T-helper 1 cell treated with Interleukin-12 subunit alpha and Interleukin-12 subunit beta and Interleukin-4 antibody, amounts not matched to agents 30 μg/mL and 1 μg/mL, for 36 hours (primary cell): ENCODE measurements around the gene TMEM182.

ENCODE experiments used
- H3K27ac Mint-ChIP-seq: one replicate; pipeline ENCODE4 v1.8.0; 2021; ENCODE audit warnings: mild to moderate bottlenecking, mixed read lengths
- H3K27me3 Mint-ChIP-seq: one replicate; pipeline ENCODE4 v1.8.0; 2021; ENCODE audit warnings: low read depth, mixed read lengths
- H3K36me3 Mint-ChIP-seq: one replicate; pipeline ENCODE4 v1.8.0; 2021; ENCODE audit warnings: low read depth, mixed read lengths
- H3K4me1 Mint-ChIP-seq: one replicate; pipeline ENCODE4 v1.8.0; 2021; ENCODE audit warnings: low read depth, mixed read lengths
- H3K4me3 Mint-ChIP-seq: one replicate; pipeline ENCODE4 v1.8.0; 2021; ENCODE audit warnings: mild to moderate bottlenecking, moderate library complexity, mixed read lengths
- H3K9me3 Mint-ChIP-seq: one replicate; pipeline ENCODE4 v1.8.0; 2021; ENCODE audit warnings: mixed read lengths

TMEM182 gene

DNA sequence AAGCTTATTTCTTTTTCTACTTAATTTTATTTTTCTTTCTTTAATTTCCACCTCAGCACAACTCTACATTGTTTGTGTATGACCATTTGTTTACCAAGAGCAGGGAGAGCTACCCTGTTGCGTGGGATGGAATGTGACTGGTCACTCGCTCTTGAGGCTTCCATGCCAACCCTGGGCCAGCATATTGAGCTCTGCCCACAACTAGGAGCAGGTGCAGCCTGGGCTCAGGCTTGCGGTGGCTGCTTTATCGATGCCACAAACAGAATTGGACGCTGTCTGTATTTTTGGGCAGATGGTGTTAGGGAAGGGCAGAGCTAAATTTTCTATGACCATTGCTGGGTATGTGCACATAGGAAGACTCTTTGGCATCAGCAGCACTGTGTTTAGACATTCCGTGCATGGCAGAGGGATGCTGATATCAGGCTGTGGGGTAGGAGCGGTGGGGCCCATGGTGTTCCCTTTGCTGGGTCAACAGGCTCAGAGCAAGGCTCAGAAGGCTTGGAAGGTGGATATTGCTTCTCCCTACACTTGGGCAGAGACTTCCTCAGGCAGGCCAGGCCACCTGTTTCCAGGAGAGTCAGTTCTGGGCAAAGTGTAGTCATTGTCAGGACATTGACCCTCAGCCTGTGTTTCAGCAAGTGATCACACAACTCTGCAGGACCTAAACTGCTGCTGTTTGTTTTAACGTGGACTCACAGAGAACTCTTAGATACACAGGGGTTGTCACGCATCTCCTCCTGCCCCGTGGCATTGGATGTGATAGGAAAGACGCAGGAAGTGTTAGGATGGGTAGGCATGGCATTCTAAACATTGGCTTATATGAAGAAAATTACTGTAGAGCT is 40.2 kb downstream of the TMEM182 start:
- peaks cover 31% of the 10 kb centered on the region for H3K36me3 Mint-ChIP-seq

DNA sequence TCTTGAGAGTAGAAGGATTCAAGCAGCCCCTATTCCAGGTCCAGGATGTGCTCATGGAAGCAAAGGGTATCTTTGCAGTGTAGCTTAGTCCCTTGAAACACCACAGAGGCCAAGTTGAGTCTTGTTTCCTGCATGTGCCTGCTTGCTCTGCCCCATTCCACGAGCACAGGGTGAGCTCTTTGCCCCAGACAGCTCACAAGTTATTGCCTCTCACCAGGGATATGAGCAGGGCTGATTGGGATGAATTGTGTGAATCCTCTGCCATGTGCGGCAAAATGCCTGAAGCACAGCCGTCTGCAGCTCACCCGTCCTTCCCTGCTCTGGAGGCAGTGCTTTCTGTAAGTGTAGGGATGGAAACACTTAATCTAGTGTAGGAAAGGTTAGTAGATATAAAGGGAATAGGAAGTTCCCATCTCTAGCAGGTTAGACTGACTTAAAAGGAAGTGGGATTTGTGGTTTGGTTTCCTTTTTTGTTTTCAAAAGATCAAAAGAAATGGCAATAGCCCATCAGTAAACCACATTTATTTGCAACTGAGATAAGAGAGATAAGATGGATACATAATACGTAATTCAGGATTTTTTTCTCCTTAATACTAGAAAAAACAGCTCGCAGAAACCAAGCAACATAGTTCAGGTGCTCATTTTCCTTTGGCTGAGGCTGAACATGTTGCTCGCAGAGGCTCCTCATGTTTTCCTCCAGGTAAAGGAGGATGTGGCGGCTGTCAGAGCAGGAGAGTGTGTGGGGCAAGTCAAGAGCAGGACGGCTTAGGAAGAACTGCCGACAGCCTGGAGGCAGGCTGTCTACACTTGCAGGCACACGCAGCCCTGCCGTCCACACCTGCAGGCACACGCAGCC is 41.4 kb downstream of the TMEM182 start:
- H3K27me3 Mint-ChIP-seq = peaks cover 3% of the 10 kb centered on the region
- H3K27ac Mint-ChIP-seq = peak overlapping the region; percentile 64
- peaks cover 9% of the 10 kb centered on the region for H3K4me1 Mint-ChIP-seq
- peaks cover 31% of the 10 kb centered on the region for H3K36me3 Mint-ChIP-seq
- peak overlapping the region; percentile 44 for H3K4me3 Mint-ChIP-seq
- peaks cover 47% of the 10 kb centered on the region for H3K9me3 Mint-ChIP-seq

More for the DNA sequence above, 40.2 kb downstream of the TMEM182 start:
- Mint-ChIP-seq H3K9me3 (peaks cover 53% of the 10 kb centered on the region), H3K27me3 (peaks cover 1% of the 10 kb centered on the region), H3K27ac (no peak overlapping the region), H3K4me1 (peaks cover 9% of the 10 kb centered on the region), H3K4me3 (no peak overlapping the region)

DNA sequence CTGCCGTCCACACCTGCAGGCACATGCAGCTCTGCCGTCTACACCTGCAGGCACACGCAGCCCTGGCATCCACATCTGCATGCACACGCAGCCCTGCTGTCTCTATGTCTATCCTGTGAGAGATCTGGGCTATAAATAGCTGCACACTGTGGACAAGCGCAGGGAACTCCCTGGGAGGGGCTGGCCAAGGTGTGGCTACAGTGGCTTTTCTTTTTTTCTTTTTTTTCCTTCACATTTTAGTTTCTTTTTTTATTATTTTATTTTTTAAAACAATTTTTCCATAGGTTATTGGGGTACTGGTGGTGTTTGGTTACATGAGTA is 42.0 kb downstream of the TMEM182 start:
- peaks cover 31% of the 10 kb centered on the region for H3K36me3 Mint-ChIP-seq
- H3K27ac Mint-ChIP-seq = no peak overlapping the region
- peaks cover 3% of the 10 kb centered on the region for H3K27me3 Mint-ChIP-seq
- H3K9me3 Mint-ChIP-seq = peaks cover 45% of the 10 kb centered on the region
- H3K4me3 Mint-ChIP-seq = no peak overlapping the region
- peaks cover 9% of the 10 kb centered on the region for H3K4me1 Mint-ChIP-seq

DNA sequence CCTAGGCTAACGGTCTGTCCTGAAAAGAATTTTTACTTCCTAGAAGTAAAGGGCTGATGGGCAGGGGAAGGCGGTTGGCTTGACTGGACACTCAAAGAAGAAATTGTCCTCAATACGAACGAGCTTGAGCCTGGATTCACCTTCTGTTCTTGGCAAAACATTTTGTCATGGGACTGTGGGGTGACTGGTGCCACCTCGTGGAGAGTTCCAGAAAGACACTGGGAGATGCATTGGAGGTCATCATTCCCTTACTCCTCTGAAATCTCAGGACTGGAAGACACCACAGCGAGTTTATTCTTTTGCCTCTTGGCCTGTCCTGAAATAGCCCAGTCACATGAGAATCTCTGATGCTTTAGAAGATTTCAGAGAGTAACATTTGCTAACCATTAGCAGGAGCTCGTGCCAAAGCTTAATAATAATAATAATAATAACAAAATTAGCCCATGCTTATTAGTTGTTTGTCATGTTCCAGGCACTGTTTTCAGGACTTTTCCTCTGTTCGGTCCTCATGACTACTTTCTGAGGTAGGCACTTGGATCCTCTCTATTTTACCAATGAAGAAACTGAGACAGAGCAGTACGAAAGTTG is 44.5 kb downstream of the TMEM182 start:
- Mint-ChIP-seq H3K27ac (no peak overlapping the region), H3K36me3 (peaks cover 11% of the 10 kb centered on the region)

DNA sequence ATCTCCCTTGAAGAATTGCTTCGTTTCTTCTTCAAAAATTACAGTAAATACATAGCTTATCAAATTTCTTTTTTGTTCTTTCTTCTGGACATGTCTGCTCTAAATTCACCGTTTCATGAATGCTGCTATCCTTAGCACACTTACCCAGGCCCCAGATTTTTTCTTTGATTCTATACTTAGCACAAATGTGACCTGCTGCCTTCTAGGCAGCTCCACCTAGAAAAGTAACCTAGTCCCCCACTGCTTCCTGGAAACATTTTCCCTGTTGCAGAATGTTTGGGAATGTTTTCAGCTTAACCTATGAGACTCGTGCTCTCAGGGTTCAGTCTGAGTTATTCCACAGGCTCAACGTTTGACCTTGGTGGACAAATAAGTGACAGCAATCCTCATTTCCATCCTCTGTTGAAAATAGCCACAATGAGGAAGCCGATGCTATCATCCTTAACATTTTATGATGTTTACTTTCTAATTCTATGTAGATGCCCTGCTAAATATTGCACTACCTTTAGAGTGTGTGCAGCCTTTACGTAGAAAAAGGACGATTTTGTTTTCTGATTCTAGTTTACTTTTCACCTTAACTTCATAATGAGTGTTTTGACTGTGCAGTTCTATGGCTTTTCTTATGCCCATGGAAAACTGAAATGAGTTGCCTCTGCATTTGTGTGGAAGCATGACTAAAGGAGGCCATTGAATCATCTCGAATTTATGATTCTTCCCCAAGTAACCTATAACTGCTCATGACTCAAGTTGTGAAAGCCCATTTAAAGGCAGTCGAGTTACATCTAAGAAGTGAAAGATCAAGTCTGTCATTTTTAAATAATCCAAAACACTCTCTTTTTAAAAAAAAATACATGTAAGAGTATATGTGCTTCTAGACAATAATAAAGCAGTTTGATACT is 47.7 kb downstream of the TMEM182 start:
- Mint-ChIP-seq H3K36me3 (no peaks in the 10 kb centered on the region), H3K27ac (no peak overlapping the region)

More for the DNA sequence above, 44.5 kb downstream of the TMEM182 start:
- peaks cover 3% of the 10 kb centered on the region for H3K27me3 Mint-ChIP-seq
- H3K4me1 Mint-ChIP-seq = peaks cover 9% of the 10 kb centered on the region
- peaks cover 20% of the 10 kb centered on the region for H3K9me3 Mint-ChIP-seq
- H3K4me3 Mint-ChIP-seq = no peak overlapping the region

DNA sequence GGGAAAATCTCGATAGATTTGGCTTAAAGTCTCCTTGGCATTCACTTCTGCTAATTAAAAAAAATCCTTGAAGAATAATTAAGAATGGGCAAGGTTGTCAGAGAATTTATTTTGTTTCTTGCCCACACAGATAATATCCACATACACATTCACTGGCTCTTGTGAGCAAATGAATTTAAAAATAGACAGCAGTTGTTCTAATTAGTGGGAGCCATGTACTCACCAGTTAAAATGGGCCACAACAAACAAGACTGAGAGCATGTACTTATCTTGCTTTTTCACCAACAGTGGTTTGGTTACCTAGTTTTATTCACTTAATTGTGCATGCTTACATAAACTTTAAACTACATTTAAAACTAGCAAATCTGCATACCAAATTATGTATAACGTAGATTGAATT is 53.5 kb downstream of the TMEM182 start:
- Mint-ChIP-seq H3K27ac (no peak overlapping the region), H3K9me3 (no peaks in the 10 kb centered on the region), H3K4me3 (no peak overlapping the region), H3K27me3 (no peaks in the 10 kb centered on the region), H3K4me1 (no peaks in the 10 kb centered on the region), H3K36me3 (no peaks in the 10 kb centered on the region)

More for the DNA sequence above, 47.7 kb downstream of the TMEM182 start:
- peaks cover 3% of the 10 kb centered on the region for H3K27me3 Mint-ChIP-seq
- no peaks in the 10 kb centered on the region for H3K9me3 Mint-ChIP-seq
- no peaks in the 10 kb centered on the region for H3K4me1 Mint-ChIP-seq
- H3K4me3 Mint-ChIP-seq = no peak overlapping the region

DNA sequence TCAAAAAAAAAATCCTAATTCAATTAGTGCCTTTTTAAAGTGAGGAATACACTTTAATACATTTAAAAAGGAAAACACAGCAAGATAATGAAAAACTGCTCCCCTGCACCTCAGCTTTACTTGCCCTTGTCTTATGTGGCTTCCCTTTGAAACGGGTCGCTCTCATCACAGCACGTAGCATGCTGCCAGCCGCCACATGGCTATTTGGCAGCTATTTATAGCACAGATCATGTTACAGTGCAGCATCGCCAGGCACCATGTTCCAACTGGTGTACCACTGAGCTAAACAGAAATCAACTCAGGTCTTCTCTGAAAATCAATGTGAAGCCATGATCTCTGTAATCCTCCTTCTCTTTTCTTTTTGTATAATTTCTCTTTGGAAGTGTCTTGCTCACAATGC is 65.1 kb downstream of the TMEM182 start:
- H3K9me3 Mint-ChIP-seq = no peaks in the 10 kb centered on the region
- no peak overlapping the region for H3K27ac Mint-ChIP-seq
- H3K4me3 Mint-ChIP-seq = no peak overlapping the region
- H3K27me3 Mint-ChIP-seq = peaks cover 3% of the 10 kb centered on the region
- H3K36me3 Mint-ChIP-seq = no peaks in the 10 kb centered on the region
- no peaks in the 10 kb centered on the region for H3K4me1 Mint-ChIP-seq

DNA sequence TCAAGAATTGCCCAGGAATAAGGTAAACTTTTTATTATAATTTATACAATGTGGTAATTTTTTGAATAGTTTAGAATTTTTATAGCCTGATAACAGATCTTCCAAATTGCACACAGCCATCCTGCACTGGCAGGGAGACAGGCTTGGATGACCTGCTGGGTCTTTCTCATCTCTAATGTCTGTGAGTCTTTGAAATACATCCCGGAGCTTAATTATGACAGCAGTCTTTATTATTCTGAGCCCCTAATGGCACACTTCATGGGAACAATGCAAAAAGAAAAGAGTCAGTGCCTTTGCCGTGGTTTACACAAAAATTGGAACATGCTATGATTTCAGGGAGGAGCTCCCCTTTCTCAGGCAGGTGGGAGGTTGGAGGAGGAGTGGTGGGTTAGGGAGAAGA is 71.0 kb downstream of the TMEM182 start:
- no peaks in the 10 kb centered on the region for H3K36me3 Mint-ChIP-seq
- no peaks in the 10 kb centered on the region for H3K9me3 Mint-ChIP-seq
- peaks cover 3% of the 10 kb centered on the region for H3K27me3 Mint-ChIP-seq
- no peak overlapping the region for H3K4me3 Mint-ChIP-seq
- no peaks in the 10 kb centered on the region for H3K4me1 Mint-ChIP-seq
- no peak overlapping the region for H3K27ac Mint-ChIP-seq

DNA sequence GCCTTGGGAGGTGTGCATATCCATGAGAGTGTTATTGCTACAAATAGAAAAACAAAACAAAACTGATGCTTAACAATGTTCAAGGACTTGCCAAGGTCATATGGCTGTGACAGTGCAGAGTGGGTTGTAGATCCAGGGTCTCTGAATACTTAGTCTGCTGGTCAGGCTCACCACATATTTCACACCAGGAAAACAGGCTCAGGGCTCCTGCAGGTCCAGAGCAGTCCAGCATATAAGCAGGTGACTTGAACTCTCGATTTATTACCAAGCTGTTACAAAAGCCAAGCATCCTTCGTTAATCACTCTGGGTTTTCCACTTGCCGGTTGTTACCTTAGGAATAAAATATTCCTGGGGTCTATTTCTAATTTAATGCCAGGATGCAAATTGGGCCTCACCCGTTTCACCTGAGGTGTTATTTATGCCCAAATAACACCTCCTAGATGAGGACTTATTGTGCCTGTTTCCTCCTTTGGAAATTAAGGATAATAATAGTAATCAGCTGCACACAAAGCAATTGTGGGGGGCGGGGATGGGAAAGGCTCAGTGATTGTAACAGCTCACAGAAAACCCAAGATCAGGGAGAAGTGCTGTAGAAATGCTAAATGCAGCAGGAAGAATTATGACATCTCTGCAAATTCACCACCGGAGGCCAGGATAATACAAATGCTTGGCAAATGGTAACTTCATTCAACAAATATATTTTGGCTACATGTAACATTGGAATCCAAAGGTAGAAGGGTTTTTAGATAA is 72.9 kb downstream of the TMEM182 start:
- Mint-ChIP-seq H3K27ac (no peak overlapping the region), H3K9me3 (no peaks in the 10 kb centered on the region), H3K27me3 (peaks cover 3% of the 10 kb centered on the region), H3K36me3 (no peaks in the 10 kb centered on the region), H3K4me3 (no peak overlapping the region), H3K4me1 (no peaks in the 10 kb centered on the region)

DNA sequence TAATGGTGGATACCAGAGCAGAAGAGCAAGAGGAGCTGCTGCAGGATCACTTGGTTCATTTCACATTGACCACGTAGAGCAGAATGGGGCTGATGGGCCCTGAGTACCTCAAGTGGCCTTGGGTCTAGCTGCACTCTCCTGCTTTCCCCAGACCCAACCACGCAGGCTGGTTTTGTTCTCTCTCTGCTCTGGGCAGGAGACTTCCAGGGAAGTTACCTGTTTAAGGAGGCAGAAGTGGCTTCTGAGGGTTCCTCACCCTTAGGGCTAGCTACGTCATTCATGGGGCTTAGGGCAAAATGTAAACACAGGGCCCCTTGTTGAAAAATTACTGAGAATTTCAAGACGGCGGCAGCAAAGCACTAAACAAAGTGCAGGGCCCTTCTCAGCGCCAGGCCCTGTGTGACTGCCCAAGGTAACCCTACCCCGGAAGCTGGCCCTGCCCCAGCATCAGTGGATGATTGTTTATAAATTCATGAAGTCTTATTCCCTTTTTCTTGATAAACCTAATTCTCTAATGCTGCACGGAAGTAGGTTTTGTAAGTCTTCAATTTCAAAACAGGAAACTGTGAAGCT is 75.9 kb downstream of the TMEM182 start:
- no peak overlapping the region for H3K4me3 Mint-ChIP-seq
- no peaks in the 10 kb centered on the region for H3K36me3 Mint-ChIP-seq
- H3K9me3 Mint-ChIP-seq = no peaks in the 10 kb centered on the region
- no peak overlapping the region for H3K27ac Mint-ChIP-seq
- H3K4me1 Mint-ChIP-seq = no peaks in the 10 kb centered on the region
- H3K27me3 Mint-ChIP-seq = no peaks in the 10 kb centered on the region

DNA sequence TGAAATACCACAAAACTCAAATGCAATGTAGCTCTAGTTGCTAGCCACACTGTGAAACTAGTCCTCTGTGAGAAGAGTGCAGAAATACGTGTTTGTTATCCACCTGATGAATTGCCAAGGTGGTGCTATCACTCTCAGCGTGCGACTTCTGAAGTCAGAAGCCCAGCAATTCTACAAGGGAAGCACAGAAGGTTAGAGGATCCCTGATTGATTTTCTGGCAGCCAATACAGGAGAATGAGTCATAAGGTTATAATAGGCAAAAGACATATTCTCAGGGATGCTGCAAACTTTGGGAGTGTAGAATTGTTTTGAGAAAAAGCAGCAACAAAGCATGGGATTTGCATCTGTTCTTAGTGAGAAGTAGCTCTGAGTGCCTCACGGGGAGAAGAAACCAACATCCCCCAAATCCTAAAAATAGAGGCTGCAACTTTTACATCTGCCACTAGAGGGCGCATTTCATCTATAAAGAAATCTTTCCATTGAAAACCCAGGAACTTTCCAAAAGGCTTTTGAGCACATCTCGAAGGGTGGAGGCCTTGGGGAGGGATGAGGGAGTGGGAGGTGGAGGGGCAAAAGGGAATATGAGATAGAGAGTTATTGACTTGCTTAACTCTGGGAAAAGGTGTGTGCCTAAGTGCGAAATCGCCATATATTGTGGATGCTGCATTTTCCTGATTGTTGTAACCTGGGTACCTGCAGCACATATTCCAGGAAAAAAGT is 78.0 kb downstream of the TMEM182 start:
- Mint-ChIP-seq H3K4me1 (no peaks in the 10 kb centered on the region), H3K9me3 (no peaks in the 10 kb centered on the region), H3K27me3 (no peaks in the 10 kb centered on the region), H3K27ac (no peak overlapping the region), H3K4me3 (no peak overlapping the region), H3K36me3 (no peaks in the 10 kb centered on the region)

DNA sequence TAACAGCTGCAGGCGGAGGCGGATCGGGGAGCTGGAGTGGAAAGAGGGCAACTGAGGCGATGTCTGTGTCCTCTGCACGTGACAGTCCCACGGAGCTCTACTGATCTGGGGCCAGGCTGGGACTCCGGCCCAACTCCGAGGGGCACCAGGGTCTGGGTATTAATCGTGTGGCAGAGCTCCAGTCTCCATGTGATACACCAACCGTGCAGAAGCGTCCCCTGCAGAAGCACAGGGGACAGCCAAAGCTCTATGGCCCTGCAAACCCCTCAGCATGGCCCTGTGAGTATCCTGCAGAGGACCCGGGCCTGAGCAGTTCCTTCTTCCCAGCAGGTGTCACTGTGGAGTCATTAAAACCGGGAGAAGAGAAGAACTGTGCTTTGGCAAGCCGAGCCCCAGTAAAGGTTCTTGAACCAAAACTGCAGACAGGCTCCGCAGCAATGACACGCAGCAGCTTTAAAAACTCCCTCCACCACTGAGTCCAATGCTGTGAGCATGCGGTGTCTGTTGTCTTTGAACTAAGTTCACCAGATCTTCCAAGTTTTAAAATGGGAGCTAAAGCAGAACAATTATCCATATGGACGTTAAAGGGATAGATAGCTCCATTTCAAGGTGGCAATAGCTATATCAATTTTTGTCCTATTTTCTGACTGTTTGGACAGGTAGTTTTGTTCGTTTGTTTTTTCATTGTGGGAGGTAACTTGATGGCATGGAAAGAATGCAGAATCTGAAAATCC is 79.4 kb downstream of the TMEM182 start:
- no peaks in the 10 kb centered on the region for H3K9me3 Mint-ChIP-seq
- no peak overlapping the region for H3K27ac Mint-ChIP-seq
- no peaks in the 10 kb centered on the region for H3K36me3 Mint-ChIP-seq
- no peaks in the 10 kb centered on the region for H3K4me1 Mint-ChIP-seq
- H3K4me3 Mint-ChIP-seq = no peak overlapping the region
- H3K27me3 Mint-ChIP-seq = no peaks in the 10 kb centered on the region
